Naive B cell (primary cell): ENCODE data around the gene USP25. TPM values are rescaled to one million over a fixed set of nuclear protein-coding genes. Genes with fewer than 3 reads are reported as not detected.
"Not testable (repeated sequence)": the region's sequence is repeated elsewhere in the genome, so short reads cannot be mapped to it uniquely, and the experiment has no call there.

Source experiments
- ATAC-seq, 2 donors: fragments of 150-1000 bp; cut with Tn5 transposase; 2 replicates each; pipeline ENCODE4 v1.10.0; 2021; ENCODE audit warnings: low read depth in 2 of 2, mild to moderate bottlenecking in 2 of 2, moderate library complexity in 2 of 2
- DNase-seq: peaks from one replicate; pipeline ENCODE4 v3.0.0; 2022
- H3K27ac Mint-ChIP-seq, 6 donors: one replicate each; pipeline ENCODE4 v1.8.0; 2020 to 2022; ENCODE audit warnings: mild to moderate bottlenecking in 6 of 6, mixed read lengths in 6 of 6, moderate library complexity in 5 of 6, inconsistent platforms in 2 of 6
- H3K27me3 Mint-ChIP-seq, 3 donors: one replicate each; pipeline ENCODE4 v1.8.0; 2021 to 2022; ENCODE audit warnings: mixed read lengths in 3 of 3, mild to moderate bottlenecking in 1 of 3
- H3K36me3 Mint-ChIP-seq, 2 donors: one replicate each; pipeline ENCODE4 v1.8.0; 2020 to 2022; ENCODE audit warnings: mixed read lengths in 2 of 2, inconsistent platforms in 1 of 2, mild to moderate bottlenecking in 1 of 2
- H3K4me1 Mint-ChIP-seq, 3 donors: one replicate each; pipeline ENCODE4 v1.8.0; 2020 to 2022; ENCODE audit warnings: mixed read lengths in 3 of 3, inconsistent platforms in 1 of 3, mild to moderate bottlenecking in 1 of 3, moderate library complexity in 1 of 3
- H3K4me3 Mint-ChIP-seq, 8 donors: one replicate each; pipeline ENCODE4 v1.8.0; 2020 to 2022; ENCODE audit warnings: mild to moderate bottlenecking in 8 of 8, mixed read lengths in 8 of 8, moderate library complexity in 8 of 8, inconsistent platforms in 2 of 8
- H3K9me3 Mint-ChIP-seq, 7 donors: one replicate each; pipeline ENCODE4 v1.8.0; 2020 to 2022; ENCODE audit warnings: mixed read lengths in 7 of 7, mild to moderate bottlenecking in 5 of 7, inconsistent platforms in 2 of 7, moderate library complexity in 1 of 7
- polyA plus RNA-seq, 6 donors: library from polyadenylated mRNA; unstranded; fragments of 300-500 nt; fragmentation: Illumina TruSeq; gene quantifications; one replicate each; pipeline ENCODE4 v1.2.3, GENCODE V29; 2021; ENCODE audit warnings: low read depth in 6 of 6

Gene USP25
- polyA plus RNA-seq, 6 donors from 2014 or later = 9.7 to 19.7 (median 13.3) TPM

DNA sequence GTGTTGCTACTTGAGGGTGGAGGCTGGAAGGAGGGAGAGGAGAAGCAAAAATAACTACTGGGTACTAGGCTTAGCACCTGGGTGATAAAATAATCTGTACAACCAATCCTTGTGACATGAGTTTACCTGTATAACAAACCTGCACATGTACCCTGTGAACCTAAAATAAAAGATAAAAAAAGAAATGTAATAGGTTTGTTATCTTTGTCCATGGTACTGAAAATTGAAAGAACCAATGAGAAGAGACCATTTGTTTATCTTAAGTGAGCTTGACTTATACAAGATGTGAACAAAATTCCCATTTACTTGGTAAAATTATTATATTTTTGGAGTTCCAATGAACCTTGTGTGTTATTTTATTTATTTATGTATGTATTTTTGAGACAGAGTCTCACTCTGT lies 11.1 kb upstream of the USP25 start:
- no peaks in the 10 kb centered on the region for H3K4me1 Mint-ChIP-seq
- ATAC-seq (no peak), DNase-seq (no peak)
- peaks cover 5 to 8% of the 10 kb centered on the region in 2 donors for H3K36me3 Mint-ChIP-seq
- peaks cover 0 to 6% (median 3%) of the 10 kb centered on the region in 7 donors for H3K9me3 Mint-ChIP-seq
- H3K27ac Mint-ChIP-seq = no peak overlapping the region
- H3K27me3 Mint-ChIP-seq = peaks cover 0 to 8% (median 4%) of the 10 kb centered on the region in 3 donors
- H3K4me3 Mint-ChIP-seq = no peak overlapping the region

DNA sequence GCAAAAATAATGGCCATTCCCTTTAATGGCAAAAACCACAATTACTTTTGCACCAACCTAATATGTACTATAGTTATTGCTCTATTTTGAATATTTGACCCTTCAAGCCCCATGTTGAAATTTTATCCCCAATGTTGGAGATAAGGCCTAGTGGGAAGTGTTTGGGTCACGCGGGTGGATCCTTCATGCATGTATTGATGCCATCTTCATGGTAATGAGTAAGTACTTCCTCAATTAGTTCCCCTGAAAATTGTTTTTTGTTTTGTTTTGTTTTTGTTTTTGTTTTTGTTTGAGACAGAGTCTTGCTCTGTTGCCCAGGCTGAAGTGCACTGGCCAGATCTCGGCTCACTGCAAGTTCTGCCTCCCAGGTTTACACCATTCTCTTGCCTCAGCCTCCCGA lies 9.8 kb upstream of the USP25 start:
- no peak overlapping the region for H3K27ac Mint-ChIP-seq
- peaks cover 0 to 8% (median 4%) of the 10 kb centered on the region in 3 donors for H3K27me3 Mint-ChIP-seq
- H3K9me3 Mint-ChIP-seq = peaks cover 0 to 6% (median 3%) of the 10 kb centered on the region in 7 donors
- DNase-seq (no peak), ATAC-seq (no peak)
- no peak overlapping the region for H3K4me3 Mint-ChIP-seq
- peaks cover 5 to 8% of the 10 kb centered on the region in 2 donors for H3K36me3 Mint-ChIP-seq
- H3K4me1 Mint-ChIP-seq = no peaks in the 10 kb centered on the region

DNA sequence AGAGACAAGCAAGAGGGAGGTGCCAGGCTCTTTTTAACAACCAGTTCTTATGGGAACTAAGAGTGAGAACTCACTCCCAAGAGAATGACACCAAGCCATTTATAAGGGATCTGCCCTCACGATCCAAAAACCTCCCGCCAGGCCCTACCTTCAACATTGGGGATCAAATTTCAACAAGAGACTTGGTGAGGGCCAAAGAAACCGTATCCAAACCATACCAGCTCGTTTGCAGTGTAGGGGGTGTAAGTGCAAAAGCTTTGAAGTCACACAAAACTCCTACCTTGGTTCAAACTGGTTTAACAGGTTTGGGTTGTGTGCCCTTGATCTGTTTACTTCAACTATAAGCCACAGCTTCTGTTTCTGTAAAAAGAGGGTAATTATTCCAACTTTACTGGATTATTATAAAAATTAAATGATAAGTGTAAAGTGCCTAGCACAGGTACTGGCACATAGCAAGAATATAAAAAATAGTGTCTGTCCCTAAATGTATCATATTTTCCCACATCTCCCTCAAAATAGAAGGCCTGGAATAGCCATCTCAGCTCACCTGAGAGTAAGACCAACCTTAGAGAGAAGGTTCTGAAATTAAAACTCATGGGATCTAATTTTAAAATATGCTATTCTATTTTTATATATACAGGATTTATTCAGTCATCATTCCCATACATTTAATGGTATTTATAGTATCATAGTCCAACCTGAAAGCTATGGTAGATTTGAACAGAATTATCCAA lies 7.0 kb upstream of the USP25 start:
- H3K4me1 Mint-ChIP-seq = no peaks in the 10 kb centered on the region
- no peak overlapping the region for H3K27ac Mint-ChIP-seq
- ATAC-seq (no peak), DNase-seq (no peak)
- H3K36me3 Mint-ChIP-seq = peaks cover 5 to 8% of the 10 kb centered on the region in 2 donors
- H3K27me3 Mint-ChIP-seq = peaks cover 0 to 4% (median 0%) of the 10 kb centered on the region in 3 donors
- no peak overlapping the region for H3K4me3 Mint-ChIP-seq
- peaks cover 0 to 6% (median 3%) of the 10 kb centered on the region in 7 donors for H3K9me3 Mint-ChIP-seq

DNA sequence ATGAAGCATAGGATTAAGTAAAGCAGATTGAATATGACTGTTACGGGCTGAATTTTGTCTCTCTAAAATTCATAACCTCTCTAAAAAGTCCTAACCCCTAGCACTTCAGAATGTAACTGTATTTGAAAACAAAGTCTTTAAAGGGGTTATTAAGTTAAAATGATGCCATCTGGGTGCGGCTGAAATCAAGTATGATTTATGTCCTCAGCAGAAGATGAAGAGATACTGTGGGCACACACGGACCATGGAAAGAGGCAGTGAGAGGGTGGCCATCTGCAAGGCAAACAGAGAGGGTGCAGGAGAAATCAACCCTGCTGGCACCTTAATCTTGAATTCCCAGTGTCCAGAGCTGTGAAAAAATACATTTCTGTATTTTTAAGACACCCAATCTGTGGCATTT lies 3.8 kb upstream of the USP25 start:
- H3K27ac Mint-ChIP-seq = no peak overlapping the region

GRCh38 chr21:15728046-15728445 lies 1.7 kb upstream of the USP25 start:
- Mint-ChIP-seq H3K4me3 (peak overlapping the region in 1 of 8 donors; percentile 92), H3K36me3 (no peaks in the 10 kb centered on the region), H3K27ac (no peak overlapping the region), H3K9me3 (no peaks in the 10 kb centered on the region), H3K27me3 (peaks cover 0 to 4% (median 0%) of the 10 kb centered on the region in 3 donors), H3K4me1 (peaks cover 5 to 23% (median 8%) of the 10 kb centered on the region in 3 donors)
- ATAC-seq (no peak), DNase-seq (no peak)

More for the DNA sequence above, 3.8 kb upstream of the USP25 start:
- ATAC-seq = no peak
- Mint-ChIP-seq H3K36me3 (peaks cover 5 to 8% of the 10 kb centered on the region in 2 donors), H3K4me3 (peak overlapping the region in 1 of 8 donors; percentile 92), H3K27me3 (peaks cover 0 to 4% (median 0%) of the 10 kb centered on the region in 3 donors), H3K9me3 (peaks cover 0 to 6% (median 2%) of the 10 kb centered on the region in 7 donors), H3K4me1 (peaks cover 0 to 9% (median 2%) of the 10 kb centered on the region in 3 donors)
- DNase-seq = no peak

GRCh38 chr21:15729346-15729673 lies 472 bp upstream of the USP25 start:
- Mint-ChIP-seq H3K36me3 (no peaks in the 10 kb centered on the region), H3K27ac (peak overlapping the region in 4 of 6 donors; percentile 72 to 75 (median 74)), H3K4me3 (peak overlapping the region; percentile 80 to 96 (median 89)), H3K4me1 (peaks cover 14 to 35% (median 15%) of the 10 kb centered on the region in 3 donors), H3K27me3 (peaks cover 0 to 4% (median 0%) of the 10 kb centered on the region in 3 donors), H3K9me3 (no peaks in the 10 kb centered on the region)
- ATAC-seq (no peak), DNase-seq (no peak)

GRCh38 chr21:15730484-15731242 lies 881 bp downstream of the USP25 start:
- peak; percentile 35 for DNase-seq

GRCh38 chr21:15731243-15731613 lies 1.4 kb downstream of the USP25 start:
- Mint-ChIP-seq H3K27ac (peak overlapping the region in 5 of 6 donors; percentile 85 to 97 (median 96)), H3K27me3 (peaks cover 0 to 4% (median 0%) of the 10 kb centered on the region in 3 donors), H3K9me3 (no peaks in the 10 kb centered on the region), H3K4me1 (peaks cover 25 to 49% (median 26%) of the 10 kb centered on the region in 3 donors), H3K4me3 (peak overlapping the region; percentile 87 to 99 (median 96)), H3K36me3 (no peaks in the 10 kb centered on the region)
- DNase-seq (no peak), ATAC-seq (no peak)

More at GRCh38 chr21:15730484-15731242, 881 bp downstream of the USP25 start:
- H3K27me3 Mint-ChIP-seq = peaks cover 0 to 4% (median 0%) of the 10 kb centered on the region in 3 donors
- H3K9me3 Mint-ChIP-seq = no peaks in the 10 kb centered on the region
- no peaks in the 10 kb centered on the region for H3K36me3 Mint-ChIP-seq
- H3K4me3 Mint-ChIP-seq = peak overlapping the region; percentile 87 to 99 (median 96)
- peak overlapping the region in 5 of 6 donors; percentile 85 to 97 (median 96) for H3K27ac Mint-ChIP-seq
- ATAC-seq = peak; percentile 6 to 13
- peaks cover 20 to 43% (median 20%) of the 10 kb centered on the region in 3 donors for H3K4me1 Mint-ChIP-seq

- peaks cover 0 to 2% (median 0%) of the 10 kb centered on the region in 3 donors for H3K27me3 Mint-ChIP-seq
- peak overlapping the region; percentile 0 to 91 (median 72) for H3K27ac Mint-ChIP-seq
- peak; percentile 41 to 42 for ATAC-seq
Measured at GRCh38 chr21:15732290-15732995, 2.7 kb downstream of the USP25 start.

DNA sequence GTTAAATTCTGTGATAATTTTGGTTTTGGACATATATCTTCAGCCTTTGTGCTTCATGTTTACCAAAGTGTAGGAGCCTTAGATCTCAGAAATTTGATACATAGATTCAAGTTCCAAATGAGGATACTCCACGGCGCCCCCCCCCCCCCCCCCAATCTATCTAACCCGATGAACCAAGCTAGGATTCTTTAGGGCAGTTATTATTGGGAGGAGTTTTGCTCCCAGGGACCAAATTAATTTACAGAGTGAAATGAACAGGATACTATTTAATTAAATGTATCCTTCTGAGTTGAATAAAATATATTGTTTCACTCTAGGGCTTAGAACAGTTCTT lies 3.2 kb downstream of the USP25 start:
- peaks cover 0 to 2% of the 10 kb centered on the region in 2 donors for H3K36me3 Mint-ChIP-seq
- H3K27ac Mint-ChIP-seq = peak overlapping the region in 2 of 6 donors; percentile 73 to 91
- peak overlapping the region; percentile 41 to 99 (median 66) for H3K4me3 Mint-ChIP-seq
- ATAC-seq (no peak), DNase-seq (no peak)
- no peaks in the 10 kb centered on the region for H3K9me3 Mint-ChIP-seq
- H3K27me3 Mint-ChIP-seq = no peaks in the 10 kb centered on the region
- peaks cover 36 to 55% (median 38%) of the 10 kb centered on the region in 3 donors for H3K4me1 Mint-ChIP-seq

More at GRCh38 chr21:15732290-15732995, 2.7 kb downstream of the USP25 start:
- Mint-ChIP-seq H3K36me3 (no peaks in the 10 kb centered on the region), H3K4me3 (peak overlapping the region; percentile 60 to 99 (median 88)), H3K4me1 (peaks cover 33 to 54% (median 34%) of the 10 kb centered on the region in 3 donors), H3K9me3 (no peaks in the 10 kb centered on the region)
- DNase-seq = peak; percentile 59

GRCh38 chr21:15735409-15735808 lies 5.6 kb downstream of the USP25 start:
- Mint-ChIP-seq H3K9me3 (no peaks in the 10 kb centered on the region), H3K27ac (peak overlapping the region in 3 of 6 donors; percentile 36 to 43 (median 42)), H3K4me3 (peak overlapping the region in 1 of 8 donors; percentile 19), H3K4me1 (peaks cover 56 to 74% (median 63%) of the 10 kb centered on the region in 3 donors), H3K36me3 (peaks cover 0 to 5% of the 10 kb centered on the region in 2 donors), H3K27me3 (no peaks in the 10 kb centered on the region)
- ATAC-seq (no peak), DNase-seq (no peak)

DNA sequence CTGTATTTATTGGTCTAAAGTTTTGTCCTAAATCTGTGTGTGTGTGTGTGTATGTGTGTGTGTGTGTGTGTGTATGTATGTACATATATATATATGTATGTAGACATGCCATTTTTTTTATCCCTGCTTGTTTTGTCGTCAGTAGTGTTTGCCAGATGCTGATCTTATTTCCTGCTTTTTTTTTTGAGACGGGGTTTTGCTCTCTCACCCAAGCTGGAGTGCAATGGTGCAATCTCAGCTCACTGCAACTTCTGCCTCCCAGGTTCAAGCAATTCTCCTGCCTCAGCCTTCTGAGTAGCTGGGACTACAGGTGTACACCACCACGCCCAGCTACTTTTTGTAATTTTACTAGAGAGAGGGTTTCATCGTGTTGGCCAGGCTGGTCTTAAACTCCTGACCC lies 6.1 kb downstream of the USP25 start:
- peak overlapping the region in 2 of 8 donors; percentile 41 to 43 for H3K4me3 Mint-ChIP-seq
- DNase-seq, H3K36me3 Mint-ChIP-seq, H3K27me3 Mint-ChIP-seq, ATAC-seq, H3K9me3 Mint-ChIP-seq: not testable (repeated sequence)
- peak overlapping the region in 4 of 6 donors; percentile 42 to 95 (median 44) for H3K27ac Mint-ChIP-seq
- peaks cover 56 to 75% (median 67%) of the 10 kb centered on the region in 3 donors for H3K4me1 Mint-ChIP-seq

DNA sequence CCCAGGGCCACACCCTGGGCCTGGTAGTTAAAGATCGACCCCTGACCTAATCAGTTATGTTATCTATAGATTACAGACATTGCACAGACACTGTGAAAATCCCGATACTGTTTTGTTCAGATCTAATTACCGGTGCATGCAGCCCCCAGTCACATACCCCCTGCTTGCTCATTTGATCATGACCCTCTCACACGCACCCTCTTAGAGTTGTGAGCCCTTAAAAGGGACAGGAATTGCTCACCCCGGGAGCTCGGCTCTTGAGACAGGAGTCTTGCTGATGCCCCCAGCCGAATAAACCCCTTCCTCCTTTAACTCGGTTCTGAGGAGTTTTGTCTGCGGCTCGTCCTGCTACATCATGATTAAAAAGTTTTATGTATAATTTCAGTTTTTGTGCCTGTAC lies 9.0 kb downstream of the USP25 start:
- not testable (repeated sequence) for ATAC-seq, H3K9me3 Mint-ChIP-seq, H3K27me3 Mint-ChIP-seq, DNase-seq, H3K36me3 Mint-ChIP-seq
- Mint-ChIP-seq H3K4me3 (peak overlapping the region in 4 of 8 donors; percentile 16 to 42 (median 35)), H3K27ac (peak overlapping the region in 3 of 6 donors; percentile 56 to 76 (median 57)), H3K4me1 (peaks cover 62 to 83% (median 81%) of the 10 kb centered on the region in 3 donors)
